K562 (cell line): ENCODE data around the gene MEIS2. TPM values are rescaled to one million over a fixed set of nuclear protein-coding genes. Genes with fewer than 3 reads are reported as not detected.

ENCODE experiments used
- CBFA2T3 ChIP-seq: fragments of 450-650 bp; IDR thresholded peaks from 2 replicates; pipeline ENCODE4 v1.6.1; 2017
- GATAD2A ChIP-seq: fragments of 450-650 bp; IDR thresholded peaks from 2 replicates; pipeline ENCODE4 v1.6.1; 2017
- HDAC1 ChIP-seq, 2 experiments: fragments of 450-650 bp; IDR thresholded peaks; 2 replicates each; pipeline ENCODE4 v1.6.1; 2016 to 2017; ENCODE audit warnings: inconsistent platforms in 1 of 2, mild to moderate bottlenecking in 1 of 2, moderate library complexity in 1 of 2
- MLX ChIP-seq, 2 experiments: fragments of 450-650 bp in 1 of 2; sonication (generic) in 1 of 2; formaldehyde crosslinking; conservative IDR thresholded peaks; 2 replicates each; pipeline versions ENCODE4 v1.4.0 to v1.8.1; 2020 to 2022; ENCODE audit warnings: mild to moderate bottlenecking in 1 of 2, missing genetic modification reagents in 1 of 2
- NFIC ChIP-seq: fragments of 450-650 bp; IDR thresholded peaks from 2 replicates; pipeline ENCODE4 v1.6.1; 2017; ENCODE audit warnings: mild to moderate bottlenecking, inconsistent platforms
- POLR2AphosphoS2 ChIP-seq: IDR thresholded peaks from 2 replicates; pipeline ENCODE4 v1.6.1; 2012; ENCODE audit warnings: low read length, improper control_type of control experiment
- POLR2G ChIP-seq: fragments of 200-400 bp; formaldehyde crosslinking; IDR thresholded peaks from 2 replicates; pipeline ENCODE4 v1.6.1; 2017; ENCODE audit warnings: low read depth, mild to moderate bottlenecking, antibody characterized with exemption, low read length, moderate library complexity
- SFPQ ChIP-seq: fragments of 200-400 bp; formaldehyde crosslinking; IDR thresholded peaks from 2 replicates; pipeline ENCODE4 v1.6.1; 2017; ENCODE audit warnings: mild to moderate bottlenecking, low read depth, low read length, moderate library complexity
- ZC3H8 ChIP-seq: fragments of 450-650 bp; IDR thresholded peaks from 2 replicates; pipeline ENCODE4 v1.6.1; 2017
- ZNF239 ChIP-seq: fragments of 250-450 bp; sonication (Bioruptor Pico); IDR thresholded peaks from 2 replicates; pipeline ENCODE4 v1.4.0; 2020; ENCODE audit warnings: mild to moderate bottlenecking
- ZNF79 ChIP-seq: fragments of 250-450 bp; sonication (Bioruptor Pico); IDR thresholded peaks from 2 replicates; pipeline ENCODE4 v1.4.0; 2020; ENCODE audit warnings: low read depth, mild to moderate bottlenecking, moderate library complexity
- polyA plus RNA-seq, 8 experiments: library from polyadenylated mRNA; depleted of rRNA in 4 of 8; stranded (reverse) in 5 of 8; unstranded in 3 of 8; fragments of >200 nt; fragmentation: Nextera tagmentation in 2 of 8; fragmentation: Illumina TruSeq in 1 of 8; extraction: Ambion mirVana in 2 of 8; extraction: Trizol in 1 of 8; gene quantifications; 2 replicates each; pipeline versions ENCODE4 v1.2.1 to v1.2.3, GENCODE V29; 2011 to 2014; ENCODE audit warnings: inconsistent platforms in 1 of 8, missing spikeins in 1 of 8
- total RNA-seq, 7 experiments: library from RNA; depleted of rRNA in 6 of 7; stranded (reverse); fragments of >200 nt in 6 of 7; fragmentation: Illumina TruSeq in 2 of 7; extraction: Trizol in 2 of 7; gene quantifications; 2 replicates each; pipeline versions ENCODE4 v1.2.1 to v1.2.3, GENCODE V29; 2011 to 2021; ENCODE audit warnings: low replicate concordance in 1 of 7
- TF ChIP-seq, protein P1 (sequence below), 2 experiments: fragments of 450-650 bp; formaldehyde crosslinking in 1 of 2; IDR thresholded peaks; 2 replicates each; pipeline versions ENCODE4 v1.4.0 to v1.6.1; 2014 to 2020; ENCODE audit warnings: mild to moderate bottlenecking in 2 of 2, borderline replicate concordance in 1 of 2, low read depth in 1 of 2

MEIS2 gene
- total and polyA plus RNA-seq, 9 of the 15 experiments (the other 6 are each of a cell fraction or from before 2014, with no cell fraction given): 7.5 to 64.2 (median 22.3) TPM

DNA sequence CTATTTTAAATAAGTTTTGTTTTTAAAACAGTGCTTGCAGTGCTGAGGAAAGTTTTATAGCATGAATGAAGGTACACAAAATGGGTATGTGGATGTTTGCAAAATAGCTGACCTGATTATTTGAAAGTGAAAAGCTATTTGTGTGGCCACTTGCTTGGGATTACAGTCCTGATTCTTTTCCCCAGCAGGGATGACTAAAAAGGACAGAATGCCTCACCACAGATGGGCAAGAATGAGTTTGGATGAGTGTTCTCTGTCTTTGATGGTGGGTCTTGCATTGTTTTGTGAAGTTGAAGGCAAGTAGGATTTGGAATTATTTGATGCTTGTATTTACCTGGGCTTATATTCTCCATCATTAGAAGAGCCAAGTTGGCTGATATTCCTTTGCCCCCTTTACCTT is 48.8 kb upstream of the MEIS2 start (continued):
- TF ChIP-seq, protein P1, sequence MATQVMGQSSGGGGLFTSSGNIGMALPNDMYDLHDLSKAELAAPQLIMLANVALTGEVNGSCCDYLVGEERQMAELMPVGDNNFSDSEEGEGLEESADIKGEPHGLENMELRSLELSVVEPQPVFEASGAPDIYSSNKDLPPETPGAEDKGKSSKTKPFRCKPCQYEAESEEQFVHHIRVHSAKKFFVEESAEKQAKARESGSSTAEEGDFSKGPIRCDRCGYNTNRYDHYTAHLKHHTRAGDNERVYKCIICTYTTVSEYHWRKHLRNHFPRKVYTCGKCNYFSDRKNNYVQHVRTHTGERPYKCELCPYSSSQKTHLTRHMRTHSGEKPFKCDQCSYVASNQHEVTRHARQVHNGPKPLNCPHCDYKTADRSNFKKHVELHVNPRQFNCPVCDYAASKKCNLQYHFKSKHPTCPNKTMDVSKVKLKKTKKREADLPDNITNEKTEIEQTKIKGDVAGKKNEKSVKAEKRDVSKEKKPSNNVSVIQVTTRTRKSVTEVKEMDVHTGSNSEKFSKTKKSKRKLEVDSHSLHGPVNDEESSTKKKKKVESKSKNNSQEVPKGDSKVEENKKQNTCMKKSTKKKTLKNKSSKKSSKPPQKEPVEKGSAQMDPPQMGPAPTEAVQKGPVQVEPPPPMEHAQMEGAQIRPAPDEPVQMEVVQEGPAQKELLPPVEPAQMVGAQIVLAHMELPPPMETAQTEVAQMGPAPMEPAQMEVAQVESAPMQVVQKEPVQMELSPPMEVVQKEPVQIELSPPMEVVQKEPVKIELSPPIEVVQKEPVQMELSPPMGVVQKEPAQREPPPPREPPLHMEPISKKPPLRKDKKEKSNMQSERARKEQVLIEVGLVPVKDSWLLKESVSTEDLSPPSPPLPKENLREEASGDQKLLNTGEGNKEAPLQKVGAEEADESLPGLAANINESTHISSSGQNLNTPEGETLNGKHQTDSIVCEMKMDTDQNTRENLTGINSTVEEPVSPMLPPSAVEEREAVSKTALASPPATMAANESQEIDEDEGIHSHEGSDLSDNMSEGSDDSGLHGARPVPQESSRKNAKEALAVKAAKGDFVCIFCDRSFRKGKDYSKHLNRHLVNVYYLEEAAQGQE (IDR thresholded peaks at IDR 0.05; ENCODE audit: borderline replicate concordance): no peak
- TF ChIP-seq, protein P1 (CRISPR knock-in tag; IDR thresholded peaks at IDR 0.05; ENCODE audit: low read depth): no peak
- no peak for TF ChIP-seq SFPQ
- TF ChIP-seq ZNF79 (CRISPR knock-in tag): no peak
- TF ChIP-seq POLR2G: no peak
- TF ChIP-seq GATAD2A: no peak
- no peak for TF ChIP-seq ZNF239 (CRISPR knock-in tag)
- TF ChIP-seq POLR2AphosphoS2: no peak
- TF ChIP-seq ZC3H8: no peak
- no peak for TF ChIP-seq MLX (CRISPR knock-in tag; conservative IDR thresholded peaks at IDR 0.05)
- TF ChIP-seq HDAC1 (IDR thresholded peaks at IDR 0.05): no peak
- TF ChIP-seq NFIC: no peak
- no peak for TF ChIP-seq CBFA2T3
- TF ChIP-seq, all 486 proteins: peak for 0
